NCI-H1436 (cell line): ENCODE results near the gene RNF227.

ENCODE experiments used
- DNase-seq: peaks from one replicate; lab custom pipeline; 2025; lab: John Stamatoyannopoulos, UW

RNF227 gene

DNA sequence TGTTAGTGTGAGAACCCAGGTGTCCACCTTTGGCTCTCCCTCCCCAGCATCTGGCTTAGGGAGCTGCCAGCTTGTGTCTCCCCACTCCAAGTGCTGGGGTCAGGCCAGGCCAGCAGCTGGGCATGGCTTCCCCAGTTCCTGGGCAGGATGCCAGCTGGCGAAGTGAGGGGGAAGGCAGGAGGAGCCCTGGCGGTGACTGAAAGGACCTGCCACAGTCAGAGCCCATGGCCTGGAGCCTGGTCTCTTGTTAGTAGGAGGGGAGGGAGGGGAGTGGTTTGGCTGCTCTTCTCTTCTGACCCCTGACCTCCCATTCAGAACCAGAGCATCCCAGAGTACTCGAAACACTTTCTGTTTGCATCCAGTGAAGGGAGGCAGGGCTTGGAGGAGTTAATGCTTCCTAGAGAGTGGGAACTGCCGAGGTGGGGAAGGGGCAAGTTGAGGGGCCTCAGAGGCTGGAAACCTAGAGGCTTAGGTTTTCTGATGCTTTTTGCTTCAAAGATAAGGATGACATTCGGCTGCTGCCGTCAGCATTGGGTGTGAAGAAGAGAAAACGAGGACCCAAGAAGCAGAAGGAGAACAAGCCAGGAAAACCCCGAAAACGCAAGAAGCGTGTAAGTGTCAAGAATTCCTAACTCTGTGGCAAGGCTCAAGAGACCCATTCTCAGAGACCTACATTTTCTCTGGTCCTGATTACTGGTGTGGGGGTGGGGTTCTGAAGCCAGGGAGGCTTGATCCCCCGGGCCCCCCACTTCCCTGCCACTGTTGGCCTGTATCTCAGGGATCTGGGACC, 26.7 kb downstream of the RNF227 start:
- DNase-seq, result peak; percentile 87

- DNase-seq, result no peak
Measured at GRCh38 chr17:7888184-7888920, 27.7 kb downstream of the RNF227 start, which contains the start of gene CHD3. CHD3 (plus strand) TSS chr17:7888789; CDS start chr17:7889001, 212 bp downstream.

DNA sequence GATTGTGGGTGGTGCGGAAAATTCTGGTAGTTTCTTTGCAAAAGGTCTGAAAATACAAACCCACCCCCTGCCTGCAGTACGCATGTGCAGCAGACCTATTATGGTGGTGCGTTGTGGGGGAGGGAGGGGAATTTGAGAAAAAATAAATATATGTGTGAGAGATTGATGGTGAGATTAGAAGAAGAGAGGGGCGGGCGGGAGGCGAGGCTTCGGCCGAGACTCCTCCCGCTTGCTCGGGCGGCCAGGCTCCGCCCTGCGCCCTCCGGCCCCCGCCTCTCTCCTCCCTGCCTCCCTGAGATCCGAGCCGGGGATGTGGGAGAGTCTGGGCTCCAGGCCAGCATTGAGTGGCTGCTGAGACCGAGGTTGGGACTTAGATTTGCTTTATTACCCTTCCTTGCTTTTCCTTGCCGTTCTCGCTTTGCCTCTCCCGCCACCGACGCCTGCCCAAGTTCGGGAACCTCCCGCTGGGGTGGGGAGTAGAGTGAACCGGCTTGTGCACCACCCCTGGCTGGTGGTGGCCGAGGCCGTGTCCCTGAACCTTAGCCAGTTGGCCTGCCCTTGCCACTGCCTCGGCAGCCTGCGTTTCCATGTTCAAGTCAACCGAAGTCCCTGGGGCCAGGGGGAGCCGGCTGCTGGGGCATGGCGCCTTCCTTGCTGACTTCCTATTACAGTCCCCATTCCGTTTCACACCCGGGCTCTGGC, 28.5 kb downstream of the RNF227 start:
- peak; percentile 93 for DNase-seq

DNA sequence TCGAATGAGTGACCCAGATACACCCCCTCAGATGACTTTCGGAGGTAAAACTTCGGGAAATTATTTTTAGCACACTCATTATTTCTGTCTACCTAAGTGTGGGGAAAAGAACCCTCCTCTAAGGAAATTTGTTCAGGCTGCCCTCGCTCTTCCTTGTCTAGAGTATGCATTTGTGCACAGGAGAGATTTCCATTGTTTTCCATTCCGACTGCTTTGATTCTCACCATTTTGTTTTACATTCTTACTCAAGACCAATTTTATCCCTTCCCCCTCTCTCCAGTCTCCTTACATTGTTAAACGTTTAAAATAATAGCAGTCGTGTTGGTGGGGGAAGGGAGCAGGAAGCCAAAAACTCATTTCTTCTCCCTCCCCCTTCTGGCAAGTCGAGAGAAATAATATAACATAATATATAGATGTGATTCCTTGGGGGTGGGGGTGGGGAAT, 29.0 kb downstream of the RNF227 start:
- DNase-seq, result no peak

DNA sequence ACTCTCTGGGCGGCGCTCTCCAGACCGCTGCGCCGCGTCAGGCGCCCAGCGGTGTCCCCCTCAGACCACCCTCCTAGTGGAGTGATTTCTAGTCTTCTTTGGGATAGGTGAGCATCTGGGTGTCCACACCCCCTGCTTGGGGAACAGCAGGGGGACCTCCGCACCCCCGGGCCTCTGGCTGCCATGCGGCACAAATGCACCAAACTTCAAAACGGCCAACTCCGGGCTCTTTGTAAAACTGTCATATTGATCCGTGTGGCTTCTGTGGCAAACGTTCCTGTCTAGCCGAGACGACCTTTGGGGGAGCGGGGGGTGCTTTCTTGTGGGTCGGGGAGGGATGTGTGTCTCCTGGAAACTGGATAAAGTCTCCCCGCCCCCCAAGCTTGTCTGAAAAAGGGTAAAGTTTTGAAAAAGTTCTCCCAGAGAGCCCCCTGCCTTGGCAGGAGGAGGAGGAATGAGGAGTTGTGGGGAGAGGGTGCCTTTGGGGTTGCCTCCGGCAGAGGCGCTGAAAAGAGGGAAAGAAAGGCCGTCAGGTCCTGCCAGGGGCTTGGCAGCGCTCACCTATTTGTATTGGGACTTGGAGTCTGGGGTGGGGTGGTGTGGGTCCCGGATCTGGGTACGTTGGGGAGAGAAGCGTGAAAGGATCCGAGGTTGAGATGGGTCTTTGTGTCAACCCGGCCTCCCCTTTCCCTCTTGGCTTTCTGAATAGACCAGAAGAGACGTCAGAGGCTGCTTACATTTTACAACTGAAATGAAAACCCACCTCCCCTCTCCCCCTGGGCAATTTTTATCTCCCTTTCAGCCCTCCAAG, 29.7 kb downstream of the RNF227 start:
- no peak for DNase-seq

- DNase-seq, result no peak
Measured at GRCh38 chr17:7885367-7886226, 30.5 kb downstream of the RNF227 start.

GRCh38 chr17:7884581-7885366, 31.3 kb downstream of the RNF227 start:
- no peak for DNase-seq

- no peak for DNase-seq
Measured at GRCh38 chr17:7883781-7884386, 32.2 kb downstream of the RNF227 start.

DNA sequence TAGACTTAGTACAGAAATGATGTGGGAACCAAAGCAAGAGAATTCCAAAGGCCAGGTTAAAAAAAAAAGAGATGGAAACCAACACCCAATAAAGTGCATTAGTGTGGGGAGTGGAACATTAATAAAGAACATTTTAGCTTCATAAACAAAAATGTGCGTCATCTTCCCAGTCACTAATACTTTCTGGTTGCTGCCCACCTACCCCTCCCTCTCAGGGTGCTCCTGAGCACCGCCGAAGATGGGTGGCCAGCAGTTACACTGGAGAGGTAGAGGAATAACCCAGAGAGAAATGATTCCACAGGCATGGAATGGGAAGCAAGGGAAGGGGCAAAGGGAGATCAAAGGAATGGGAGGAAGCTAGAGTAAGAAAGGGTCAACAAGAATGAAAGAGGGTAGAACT, 33.5 kb downstream of the RNF227 start:
- no peak for DNase-seq

DNA sequence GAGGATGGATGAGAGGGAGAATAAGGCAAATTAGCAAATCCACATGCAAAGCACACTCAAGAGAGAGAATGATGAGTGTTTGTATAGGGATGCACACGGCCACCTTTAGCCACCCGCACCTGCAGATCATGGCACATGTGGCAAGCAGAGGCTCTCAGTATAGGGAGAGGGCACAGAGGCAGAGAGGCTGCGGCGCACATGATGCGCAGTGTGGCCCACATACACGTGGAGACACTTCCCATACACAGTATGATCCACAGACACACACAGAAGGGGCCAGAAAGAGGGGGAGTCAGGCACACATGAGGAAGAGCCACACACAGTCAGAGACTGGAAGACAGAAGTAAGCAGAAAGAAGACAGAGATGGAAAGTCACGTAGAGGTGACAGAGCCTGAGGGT, 34.0 kb downstream of the RNF227 start:
- DNase-seq, result no peak

DNA sequence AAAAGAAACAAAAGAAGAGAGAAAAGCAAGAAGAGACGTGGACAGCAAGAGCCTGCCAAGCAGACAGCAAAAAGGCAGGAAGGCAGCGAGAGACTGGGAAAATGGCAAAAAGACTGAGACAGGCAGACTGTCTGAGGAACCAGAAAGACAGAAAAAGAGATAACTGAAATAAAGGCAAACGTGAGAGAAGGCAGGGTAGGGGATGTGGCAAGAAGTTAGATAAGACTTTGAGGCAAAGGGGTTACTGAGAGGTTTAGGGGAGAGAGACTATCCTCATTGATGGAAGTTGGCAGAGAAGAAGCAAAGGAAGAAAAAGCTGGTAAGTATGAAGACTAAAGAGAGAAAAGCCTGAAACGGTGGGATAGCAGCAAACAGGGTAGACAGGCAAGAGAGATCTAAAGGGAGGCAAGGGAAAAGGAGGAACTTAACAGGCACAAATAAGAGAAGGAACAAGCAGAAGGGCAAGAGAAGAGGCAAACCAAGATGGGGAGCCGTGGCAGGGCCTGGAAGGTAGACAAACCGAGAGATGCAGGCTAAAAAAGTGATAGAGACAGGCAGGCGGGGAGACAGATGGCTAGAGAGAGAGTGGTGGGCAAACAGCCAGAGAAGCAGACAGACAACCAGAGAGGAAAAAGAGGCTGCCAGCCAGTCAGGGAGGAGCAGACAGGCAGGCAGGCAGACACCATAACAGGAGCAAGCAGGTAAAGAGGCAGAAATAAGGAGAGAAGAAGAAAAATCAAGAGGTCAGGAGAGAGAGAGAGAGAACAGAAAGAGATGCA, 34.6 kb downstream of the RNF227 start:
- DNase-seq, result no peak

DNA sequence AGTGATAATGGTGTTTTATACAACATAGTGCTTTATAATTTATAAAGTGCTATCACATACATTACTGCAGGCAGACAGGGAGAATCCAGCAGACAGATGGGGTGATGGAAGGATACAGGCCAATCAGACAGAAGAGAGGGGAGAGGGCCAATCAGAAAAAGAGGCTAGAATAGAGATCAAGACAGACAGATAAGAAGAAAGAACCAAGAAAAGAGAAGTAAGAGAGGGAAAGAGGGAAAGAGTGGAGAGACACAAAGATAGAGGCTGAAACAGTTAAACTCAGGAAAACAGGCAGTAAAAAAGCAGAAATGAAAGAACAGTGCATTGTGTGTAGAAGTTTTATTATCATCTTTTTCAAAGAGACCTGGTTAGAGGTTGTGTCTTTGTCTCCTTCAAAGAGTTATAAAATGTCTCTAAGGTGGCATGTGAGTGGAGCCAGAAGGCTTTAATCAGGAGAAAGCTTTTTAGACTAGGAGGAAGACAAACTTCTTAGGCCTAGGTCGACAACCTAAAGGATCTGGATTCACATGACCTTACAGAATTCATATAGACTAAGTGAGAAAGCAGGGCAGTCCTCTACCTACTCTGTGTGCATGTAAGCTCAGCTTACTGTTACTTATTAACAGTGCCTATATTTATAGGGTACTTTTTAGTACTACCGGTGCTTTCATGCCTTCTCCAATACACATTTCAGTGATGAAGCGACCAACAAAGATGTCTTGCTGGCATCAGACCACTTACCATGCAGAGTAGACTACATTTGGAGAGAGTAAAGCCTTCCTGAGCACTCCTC, 35.8 kb downstream of the RNF227 start:
- no peak for DNase-seq

- DNase-seq, result no peak
Measured at GRCh38 chr17:7878234-7878633, 37.9 kb downstream of the RNF227 start.

- DNase-seq, result no peak
Measured at GRCh38 chr17:7875804-7876370, 40.2 kb downstream of the RNF227 start.

DNA sequence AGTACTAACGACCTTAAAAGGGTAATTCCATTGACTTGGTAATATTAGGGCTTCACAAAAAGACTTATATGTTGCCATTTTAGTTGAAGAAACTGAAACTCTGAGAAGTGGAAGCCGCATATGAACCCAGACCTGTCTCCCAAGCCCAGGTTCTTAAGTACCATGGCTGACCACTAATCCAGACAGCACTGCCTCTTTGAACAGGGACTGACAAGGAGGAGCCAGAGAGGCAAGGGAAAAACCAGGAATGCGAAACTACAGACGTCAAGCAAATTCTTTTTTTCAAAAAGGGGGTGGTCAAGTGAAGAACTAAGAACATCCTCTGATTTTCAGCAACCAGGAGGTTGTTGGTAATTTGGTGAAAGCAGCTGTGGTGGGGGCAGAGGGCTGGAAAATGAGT, 43.0 kb downstream of the RNF227 start:
- DNase-seq, result no peak

- DNase-seq, result no peak
Measured at GRCh38 chr17:7867881-7868329, 48.2 kb downstream of the RNF227 start.

DNA sequence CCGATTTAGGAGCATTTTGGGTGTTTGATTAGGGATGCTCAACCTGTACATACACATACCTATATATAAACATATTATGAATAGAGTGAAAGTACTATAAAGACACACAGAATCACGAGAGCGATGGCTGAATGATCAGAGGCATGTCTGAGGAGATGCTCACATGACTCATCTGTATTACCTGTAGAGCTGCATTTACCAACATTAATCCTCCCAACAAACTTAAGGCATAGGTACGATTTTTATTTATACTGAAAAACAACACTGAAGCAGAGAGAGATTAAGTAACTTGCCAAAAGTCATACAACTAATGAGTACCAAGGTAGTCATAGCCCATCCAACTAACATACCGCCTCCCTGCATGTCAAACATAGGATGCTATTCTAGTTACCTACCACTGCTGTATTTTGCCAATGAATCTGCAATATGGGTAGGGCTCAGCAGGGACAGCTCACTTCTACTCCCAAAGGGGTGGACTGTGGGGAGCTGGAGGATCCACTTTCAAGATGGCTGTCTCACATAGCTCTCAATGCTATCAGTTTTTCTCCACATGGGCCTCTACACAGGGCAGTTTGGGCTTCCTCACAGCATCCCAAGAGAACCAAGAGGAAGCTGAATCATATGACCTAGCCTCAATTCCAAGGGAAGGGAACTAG, 51.0 kb downstream of the RNF227 start:
- no peak for DNase-seq
